IMR-90 (cell line): ENCODE measurements around the gene SYNE3. TPM values are rescaled to one million over a fixed set of nuclear protein-coding genes. Genes with fewer than 3 reads are reported as not detected.
A peak's percentile ranks its signal among the peaks of the same experiment; 100 is the strongest.

Source experiments
- ATAC-seq: fragments of 200-7000 bp; cut with Tn5 transposase; 2 replicates; pipeline ENCODE4 v1.9.1; 2020; ENCODE audit warnings: low read depth, mild to moderate bottlenecking, moderate library complexity
- BruUV-seq: library from RNA; stranded (reverse); fragments of 400-500 nt; replicated peaks from 2 replicates; lab custom pipeline; 2021; lab: Mats Ljungman, UMichigan
- CTCF ChIA-PET: fragments of 300-600 bp; formaldehyde crosslinking; extraction: SDS; loops from one replicate; lab custom pipeline; 2021; ENCODE audit warnings: antibody characterized with exemption; lab: Yijun Ruan, JAX
- POLR2A ChIA-PET: fragments of 300-600 bp; sonication (Branson Sonifier 250); formaldehyde crosslinking; loops from one replicate; lab custom pipeline; 2022; ENCODE audit warnings: antibody characterized with exemption; ENCODE audit not compliant: unreplicated experiment; lab: Charles Lee
- DNase-seq: peaks from one replicate; pipeline ENCODE4 v3.0.0; 2013
- H2AFZ ChIP-seq: replicated peaks from 2 replicates; pipeline ENCODE3; 2013; ENCODE audit warnings: low read length, mild to moderate bottlenecking; ENCODE audit not compliant: poor library complexity
- H2AK5ac ChIP-seq: 2 replicates; pipeline ENCODE4 v1.6.1; 2013; ENCODE audit warnings: low read depth, low read length, inconsistent platforms
- H2AK9ac ChIP-seq: replicated peaks from 2 replicates; pipeline ENCODE3; 2013; ENCODE audit warnings: mild to moderate bottlenecking, low read depth, low read length, moderate library complexity; ENCODE audit not compliant: poor library complexity
- H2BK120ac ChIP-seq: 2 replicates; pipeline ENCODE4 v1.6.1; 2013; ENCODE audit warnings: low read depth, low read length, inconsistent platforms
- H2BK15ac ChIP-seq: 3 replicates; pipeline ENCODE4 v1.6.1; 2013; ENCODE audit warnings: low read depth, low read length, inconsistent platforms
- H2BK20ac ChIP-seq: 2 replicates; pipeline ENCODE4 v1.6.1; 2013; ENCODE audit warnings: low read depth, mild to moderate bottlenecking, inconsistent platforms, low read length, moderate library complexity
- H2BK5ac ChIP-seq: 2 replicates; pipeline ENCODE4 v1.6.1; 2013; ENCODE audit warnings: mild to moderate bottlenecking, low read depth, low read length, inconsistent platforms; ENCODE audit not compliant: poor library complexity, severe bottlenecking
- H3K14ac ChIP-seq: replicated peaks from 2 replicates; pipeline ENCODE4 v1.6.1; 2013; ENCODE audit warnings: low read depth, low read length, inconsistent platforms
- H3K18ac ChIP-seq: 2 replicates; pipeline ENCODE4 v1.6.1; 2013; ENCODE audit warnings: low read depth, low read length, control low read depth
- H3K23ac ChIP-seq: 2 replicates; pipeline ENCODE4 v1.6.1; 2013; ENCODE audit warnings: low read depth, low read length, inconsistent platforms
- H3K27ac ChIP-seq: 2 replicates; pipeline ENCODE4 v1.5.1; 2013; ENCODE audit warnings: mild to moderate bottlenecking, control low read depth, low read length; ENCODE audit not compliant: insufficient read depth
- H3K27me3 ChIP-seq: 2 replicates; pipeline ENCODE4 v1.6.1; 2013; ENCODE audit warnings: low read length; ENCODE audit not compliant: control insufficient read depth, insufficient read depth
- H3K36me3 ChIP-seq: 2 replicates; pipeline ENCODE4 v1.6.1; 2013; ENCODE audit warnings: low read length, mixed read lengths; ENCODE audit not compliant: control insufficient read depth, insufficient read depth
- H3K4ac ChIP-seq: 2 replicates; pipeline ENCODE4 v1.6.1; 2013; ENCODE audit warnings: low read depth, low read length, inconsistent platforms
- H3K4me1 ChIP-seq: 2 replicates; pipeline ENCODE4 v1.6.1; 2013; ENCODE audit warnings: low read length, mixed read lengths; ENCODE audit not compliant: control insufficient read depth, insufficient read depth
- H3K4me2 ChIP-seq: 2 replicates; pipeline ENCODE4 v1.6.1; 2013; ENCODE audit warnings: low read depth, mild to moderate bottlenecking, control low read depth, low read length, moderate library complexity
- H3K4me3 ChIP-seq: 2 replicates; pipeline ENCODE4 v1.5.1; 2013; ENCODE audit warnings: low read depth, mild to moderate bottlenecking, control low read depth, low read length, moderate library complexity; ENCODE audit not compliant: insufficient read depth
- H3K56ac ChIP-seq: 2 replicates; pipeline ENCODE4 v1.6.1; 2013; ENCODE audit warnings: low read length, inconsistent platforms; ENCODE audit not compliant: insufficient read depth; ENCODE audit errors: extremely low read depth
- H3K79me1 ChIP-seq, 2 experiments: 2 replicates each; pipeline ENCODE4 v1.6.1; 2013; ENCODE audit warnings: low read length in 2 of 2, inconsistent platforms in 1 of 2, low read depth in 1 of 2
- H3K9ac ChIP-seq: 2 replicates; pipeline ENCODE4 v1.6.1; 2013; ENCODE audit warnings: low read depth, low read length, control low read depth
- H3K9me1 ChIP-seq: 2 replicates; pipeline ENCODE4 v1.6.1; 2013; ENCODE audit warnings: low read length, inconsistent platforms; ENCODE audit not compliant: insufficient read depth
- H3K9me3 ChIP-seq: 2 replicates; pipeline ENCODE4 v1.6.1; 2013; ENCODE audit warnings: low read length; ENCODE audit not compliant: control insufficient read depth, insufficient read depth
- H4K20me1 ChIP-seq: 2 replicates; pipeline ENCODE4 v1.6.1; 2013; ENCODE audit warnings: low read length, inconsistent platforms; ENCODE audit not compliant: insufficient read depth
- H4K5ac ChIP-seq: 2 replicates; pipeline ENCODE4 v1.6.1; 2013; ENCODE audit warnings: mild to moderate bottlenecking, low read depth, low read length, control low read depth
- H4K8ac ChIP-seq, 2 experiments: 2 replicates each; pipeline ENCODE4 v1.6.1; 2013; ENCODE audit warnings: low read depth in 2 of 2, low read length in 2 of 2, control low read depth in 1 of 2, inconsistent platforms in 1 of 2
- H4K91ac ChIP-seq: 2 replicates; pipeline ENCODE4 v1.6.1; 2013; ENCODE audit warnings: low read depth, low read length, inconsistent platforms; ENCODE audit not compliant: insufficient read depth
- BHLHE40 ChIP-seq: fragments of 150-350 bp; IDR thresholded peaks from 2 replicates; pipeline ENCODE4 v1.6.1; 2016; ENCODE audit warnings: mild to moderate bottlenecking, low read depth, low read length
- CHD1 ChIP-seq: IDR thresholded peaks from 2 replicates; pipeline ENCODE4 v1.6.1; 2012; ENCODE audit warnings: low read depth, low read length, improper control_type of control experiment
- CTCF ChIP-seq: conservative IDR thresholded peaks from 2 replicates; pipeline ENCODE4 v1.5.1; 2012; ENCODE audit warnings: mild to moderate bottlenecking, low read depth, low read length, improper control_type of control experiment
- ELK1 ChIP-seq: fragments of 150-350 bp; IDR thresholded peaks from 2 replicates; pipeline ENCODE4 v1.6.1; 2016; ENCODE audit warnings: low read depth, mild to moderate bottlenecking, low read length, moderate library complexity, borderline replicate concordance
- MAZ ChIP-seq: IDR thresholded peaks from 2 replicates; pipeline ENCODE4 v1.6.1; 2012; ENCODE audit warnings: low read depth, mild to moderate bottlenecking, low read length, improper control_type of control experiment, moderate library complexity, borderline replicate concordance
- MXI1 ChIP-seq: IDR thresholded peaks from 2 replicates; pipeline ENCODE4 v1.6.1; 2012; ENCODE audit warnings: low read depth, mild to moderate bottlenecking, low read length, moderate library complexity, borderline replicate concordance
- WGBS, 2 experiments: methylation state at CpG; one replicate each; pipeline versions ENCODE4 v1.1.5 to v1.1.7; 2013; ENCODE audit warnings: missing lambda C conversion rate in 2 of 2; ENCODE audit not compliant: insufficient read length in 1 of 2; ENCODE audit errors: extremely low coverage in 2 of 2; 5-methylcytosine and 5-hydroxymethylcytosine counted together
- dilution Hi-C: fragments of 300-500 bp; cut with HindIII; formaldehyde crosslinking; loops from one replicate; pipeline ENCODE4 v1.14.3; 2018; ENCODE audit warnings: low sequenced_read_pairs; ENCODE audit not compliant: unreplicated experiment
- in situ Hi-C: fragments of 300-500 bp; cut with MboI; formaldehyde crosslinking; loops from 3 replicates; pipeline ENCODE4 v1.14.3; 2019; ENCODE audit warnings: low sequenced_read_pairs, inconsistent platforms, mixed read lengths
- intact Hi-C: fragments of 100-400 bp; cut with micrococcal nuclease; formaldehyde crosslinking; loops from 2 replicates; pipeline ENCODE4 v1.10.0; 2022
- polyA plus RNA-seq, 3 experiments: library from polyadenylated mRNA; depleted of rRNA; stranded (reverse); fragments of >200 nt; gene quantifications; 2 replicates each; pipeline ENCODE4 v1.2.3, GENCODE V29; 2012; ENCODE audit warnings: low replicate concordance in 1 of 3
- total RNA-seq: library from RNA; depleted of rRNA; stranded (reverse); fragments of >200 nt; gene quantifications from 2 replicates; pipeline ENCODE4 v1.2.3, GENCODE V29; 2012

SYNE3 gene
- total and polyA plus RNA-seq, 2 of the 4 experiments (the other 2 are of a cell fraction): 2.9 to 5.0 TPM

- H3K23ac ChIP-seq: no peak overlapping the region; the same call in 1 of the 2 replicates
- peak overlapping the region; percentile 75; the same call in 1 of the 2 replicates for H2AK5ac ChIP-seq
- ChIA-PET CTCF (interaction anchor here (1.9 to 4.2 kb wide), 2 partner anchors 46 to 83 kb away, joined by 5 to 23 read pairs; no protein-coding TSS in a partner anchor), POLR2A (no interaction called here)
- intact Hi-C loops: loop anchor here (5.0 kb wide), 1 partner anchor 64 kb away; no protein-coding TSS in a partner anchor
- H3K27me3 ChIP-seq: no peaks in the 10 kb centered on the region
- peaks cover 32% of the 10 kb centered on the region for H3K9me1 ChIP-seq
- H2AK9ac ChIP-seq: peak overlapping the region; percentile 51
- no peak overlapping the region for H4K5ac ChIP-seq
- H3K9ac ChIP-seq: no peak overlapping the region
- H2BK5ac ChIP-seq: peak overlapping the region; percentile 91
- TF ChIP-seq MXI1 (no peak), ELK1 (no peak), BHLHE40 (no peak), CTCF (no peak), MAZ (no peak), CHD1 (no peak)
- H4K91ac ChIP-seq: peak overlapping the region; percentile 53
- in situ Hi-C loops: loop anchor here (5.0 to 25.0 kb wide), 2 partner anchors 84 to 736 kb away; partner anchors contain the start of gene BDKRB1
- H3K9me3 ChIP-seq: no peaks in the 10 kb centered on the region
- no peak overlapping the region for H3K4me2 ChIP-seq
- H3K27ac ChIP-seq: no peak overlapping the region
- H3K4ac ChIP-seq: peak overlapping the region; percentile 97
- BruUV-seq: no TSS peak
- no peak overlapping the region for H3K56ac ChIP-seq
- peak overlapping the region; percentile 5 for H3K14ac ChIP-seq
- no peak overlapping the region for H3K18ac ChIP-seq
- no peak overlapping the region for H3K4me3 ChIP-seq
- dilution Hi-C loops: no loop called here
- ATAC-seq (no peak), DNase-seq (no peak)
- peaks cover 17 to 67% of the 10 kb centered on the region in 2 experiments for H3K79me1 ChIP-seq
- H2BK20ac ChIP-seq: peak overlapping the region; percentile 91; the same call in 1 of the 2 replicates
- peak overlapping the region; percentile 67; the same call in 2 of the 3 replicates for H2BK15ac ChIP-seq
- peak overlapping the region; percentile 98 for H2BK120ac ChIP-seq
- peak overlapping the region in 1 of 2 experiments; percentile 16; a peak in 2 of 4 replicates for H4K8ac ChIP-seq
- H2AFZ ChIP-seq: no peak overlapping the region
- peaks cover 6% of the 10 kb centered on the region; the same call in 1 of the 2 replicates for H4K20me1 ChIP-seq
- no peaks in the 10 kb centered on the region for H3K36me3 ChIP-seq
- H3K4me1 ChIP-seq: peaks cover 38% of the 10 kb centered on the region
- 67% methylated on average over 3 of the region's 5 CpGs; no CpG with 5 or more reads in 1 of the 2 experiments for WGBS, 2 experiments
Observed at GRCh38 chr14:95525999-95526398, 9.5 kb upstream of the SYNE3 start.
